Esophagus squamous epithelium (tissue), 5 donors: ENCODE results near the gene CMTR1. TPM values are rescaled to one million over a fixed set of nuclear protein-coding genes. Genes with fewer than 3 reads are reported as not detected.
A peak's percentile ranks its signal among the peaks of the same experiment; 100 is the strongest.

ENCODE experiments used
- DNase-seq: peaks from one replicate; lab custom pipeline; 2025; lab: John Stamatoyannopoulos, UW
- H3K27ac ChIP-seq, 4 donors: fragments of 200-600 bp; sonication (generic); one replicate each; pipeline ENCODE4 v1.5.1; 2016 to 2019; ENCODE audit warnings: mild to moderate bottlenecking in 1 of 4
- H3K27me3 ChIP-seq, 4 donors: fragments of 200-600 bp; sonication (generic); 1 replicate in 3 of 4; 2 replicates in 1 of 4; pipeline versions ENCODE4 v1.5.1 to v1.6.0; 2017 to 2021; ENCODE audit warnings: antibody characterized with exemption in 1 of 4
- H3K36me3 ChIP-seq, 3 donors: fragments of 200-600 bp; sonication (generic); one replicate each; pipeline ENCODE4 v1.5.1; 2016 to 2019
- H3K4me1 ChIP-seq, 3 donors: fragments of 200-600 bp; sonication (generic); one replicate each; pipeline ENCODE4 v1.5.1; 2017 to 2019
- H3K4me3 ChIP-seq, 4 donors: fragments of 200-600 bp; sonication (generic); 1 replicate in 3 of 4; 2 replicates in 1 of 4; pipeline ENCODE4 v1.5.1; 2016 to 2019; ENCODE audit warnings: mild to moderate bottlenecking in 2 of 4, moderate library complexity in 1 of 4
- H3K9me3 ChIP-seq, 3 donors: fragments of 200-600 bp; sonication (generic); one replicate each; pipeline ENCODE4 v1.5.1; 2016 to 2019
- CTCF ChIP-seq, 6 experiments: fragments of 450-650 bp in 4 of 6; fragments of 200-600 bp in 2 of 6; sonication (generic) in 2 of 6; IDR thresholded peaks; one replicate each; pipeline ENCODE4 v1.5.1; 2016 to 2019; ENCODE audit warnings: antibody characterized with exemption in 6 of 6, mild to moderate bottlenecking in 4 of 6, moderate library complexity in 4 of 6
- POLR2A ChIP-seq, 4 donors: fragments of 450-650 bp; IDR thresholded peaks; one replicate each; pipeline ENCODE4 v1.6.1; 2017; ENCODE audit warnings: antibody characterized with exemption in 4 of 4, mild to moderate bottlenecking in 4 of 4, moderate library complexity in 3 of 4
- WGBS, 2 donors: methylation state at CpG; one replicate each; pipeline ENCODE4 v1.1.5; 2018; 5-methylcytosine and 5-hydroxymethylcytosine counted together
- intact Hi-C: fragments of 100-400 bp; cut with DNase I; formaldehyde crosslinking; loops from one replicate; pipeline ENCODE4 v1.15.0; 2022
- total RNA-seq, 4 donors: library from RNA; depleted of rRNA; stranded (reverse); fragments of >200 nt; gene quantifications; one replicate each; pipeline ENCODE4 v1.1.0, GENCODE V29; 2016
- donor health status: DM: yes; HTN: yes; CAD: no.

Gene CMTR1
- total RNA-seq = 10 to 100 TPM; 15.2 to 30.5 (median 20.5) TPM

- peaks cover 6 to 25% (median 11%) of the 10 kb centered on the region in 3 donors for H3K4me1 ChIP-seq
- H3K9me3 ChIP-seq = no peaks in the 10 kb centered on the region
- intact Hi-C loops = no loop called here
- TF ChIP-seq CTCF (IDR thresholded peaks at IDR 0.05) = peak in 3 of 6 experiments; percentile 13 to 48 (median 18)
- TF ChIP-seq POLR2A (IDR thresholded peaks at IDR 0.05) = peak in 2 of 4 donors; percentile 63 to 70
- H3K36me3 ChIP-seq = peaks cover 6 to 28% (median 13%) of the 10 kb centered on the region in 3 donors
- H3K4me3 ChIP-seq = peak within 1 kb of the TSS; percentile 70 to 94 (median 88)
- WGBS, 2 donors = 0 to 2% methylated on average over 6 to 19 of the region's 61 CpGs
- peak within 1 kb of the TSS; percentile 87 to 97 (median 94) for H3K27ac ChIP-seq
- H3K27me3 ChIP-seq = peaks cover 0 to 6% (median 0%) of the 10 kb centered on the region in 4 donors
- DNase-seq = peak; percentile 56
These were observed at the start of gene CMTR1 for GRCh38 chr6:37432916-37433656. TSS of gene CMTR1 (plus strand) at chr6:37433221. CDS start at chr6:37435630, 2,409 bp downstream.

- H3K36me3 ChIP-seq = peaks cover 0 to 100% (median 1%) of the 10 kb centered on the region in 3 donors
These were observed 44.4 kb upstream of the CMTR1 start for GRCh38 chr6:37388578-37388977.

GRCh38 chr6:37389857-37390256, 43.2 kb upstream of the CMTR1 start:
- Histone ChIP-seq H3K27ac (no peak overlapping the region), H3K27me3 (no peaks in the 10 kb centered on the region), H3K9me3 (no peaks in the 10 kb centered on the region), H3K4me3 (no peak overlapping the region), H3K36me3 (peaks cover 0 to 100% (median 0%) of the 10 kb centered on the region in 3 donors), H3K4me1 (no peaks in the 10 kb centered on the region)
- whole genome bisulfite sequencing, 2 donors = 91 to 100% methylated on average over 2 to 3 of the region's 3 CpGs
- DNase-seq = no peak
- TF ChIP-seq CTCF (IDR thresholded peaks at IDR 0.05) = no peak
- TF ChIP-seq POLR2A (IDR thresholded peaks at IDR 0.05) = no peak
- intact Hi-C loops = no loop called here

More at GRCh38 chr6:37388578-37388977, 44.4 kb upstream of the CMTR1 start:
- no peak for DNase-seq
- Histone ChIP-seq H3K27ac (no peak overlapping the region), H3K9me3 (no peaks in the 10 kb centered on the region), H3K4me1 (no peaks in the 10 kb centered on the region), H3K4me3 (no peak overlapping the region), H3K27me3 (no peaks in the 10 kb centered on the region)
- TF ChIP-seq POLR2A (IDR thresholded peaks at IDR 0.05) (no peak), CTCF (IDR thresholded peaks at IDR 0.05) (no peak)
- intact Hi-C loops = no loop called here

- WGBS, 2 donors = 64 to 66% methylated on average over 2 of the region's 2 CpGs
- Histone ChIP-seq H3K27ac (no peak overlapping the region), H3K4me1 (no peaks in the 10 kb centered on the region), H3K4me3 (no peak overlapping the region), H3K9me3 (no peaks in the 10 kb centered on the region), H3K27me3 (no peaks in the 10 kb centered on the region), H3K36me3 (peaks cover 0 to 93% (median 0%) of the 10 kb centered on the region in 3 donors)
- TF ChIP-seq POLR2A (IDR thresholded peaks at IDR 0.05) (no peak), CTCF (IDR thresholded peaks at IDR 0.05) (no peak)
- DNase-seq = no peak
- intact Hi-C loops = no loop called here
These were observed 41.9 kb upstream of the CMTR1 start for GRCh38 chr6:37391120-37391519.

- 91 to 92% methylated on average over 1 of the region's 1 CpG for WGBS, 2 donors
- Histone ChIP-seq H3K27me3 (no peaks in the 10 kb centered on the region), H3K4me1 (no peaks in the 10 kb centered on the region), H3K36me3 (peaks cover 0 to 76% (median 0%) of the 10 kb centered on the region in 3 donors), H3K4me3 (no peak overlapping the region), H3K9me3 (no peaks in the 10 kb centered on the region), H3K27ac (no peak overlapping the region)
- TF ChIP-seq CTCF (IDR thresholded peaks at IDR 0.05) (no peak), POLR2A (IDR thresholded peaks at IDR 0.05) (no peak)
- DNase-seq = no peak
- intact Hi-C loops = no loop called here
These were observed 40.2 kb upstream of the CMTR1 start for GRCh38 chr6:37392821-37393220.
